Prostate gland (tissue), 2 donors: ENCODE results near the gene C4orf36.

Experiments
- POLR2A ChIP-seq: fragments of 450-650 bp; IDR thresholded peaks from one replicate; pipeline ENCODE4 v1.6.1; 2016; ENCODE audit warnings: antibody characterized with exemption, mild to moderate bottlenecking
- POLR2AphosphoS5 ChIP-seq: sonication (generic); formaldehyde crosslinking; IDR thresholded peaks from one replicate; pipeline ENCODE4 v1.6.1; 2017; ENCODE audit warnings: antibody characterized with exemption
- TF ChIP-seq, protein P1 (sequence below), 4 experiments: fragments of 200-600 bp in 2 of 4; fragments of 450-650 bp in 2 of 4; sonication (generic) in 2 of 4; IDR thresholded peaks; 1 replicate in 3 of 4; 2 replicates in 1 of 4; pipeline ENCODE4 v1.5.1; 2016 to 2019; ENCODE audit warnings: antibody characterized with exemption in 4 of 4, mild to moderate bottlenecking in 2 of 4, moderate library complexity in 2 of 4

DNA sequence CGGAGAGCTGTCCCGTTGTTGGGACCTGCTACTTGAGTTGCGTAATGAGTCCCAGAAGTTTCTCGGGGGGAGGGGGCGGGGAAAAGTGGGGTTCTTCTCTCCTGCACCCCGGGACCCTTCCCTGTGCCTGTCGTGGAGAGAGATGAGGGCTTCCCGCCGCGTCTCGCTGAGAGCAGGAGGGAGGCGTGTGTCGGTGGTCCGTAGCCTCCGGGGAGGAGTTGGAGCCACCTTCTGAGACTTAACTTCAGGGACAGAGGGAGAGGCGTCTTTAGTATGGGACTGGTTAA, 43.3 kb upstream of the C4orf36 start:
- TF ChIP-seq POLR2A, result no peak
- TF ChIP-seq, protein P1, sequence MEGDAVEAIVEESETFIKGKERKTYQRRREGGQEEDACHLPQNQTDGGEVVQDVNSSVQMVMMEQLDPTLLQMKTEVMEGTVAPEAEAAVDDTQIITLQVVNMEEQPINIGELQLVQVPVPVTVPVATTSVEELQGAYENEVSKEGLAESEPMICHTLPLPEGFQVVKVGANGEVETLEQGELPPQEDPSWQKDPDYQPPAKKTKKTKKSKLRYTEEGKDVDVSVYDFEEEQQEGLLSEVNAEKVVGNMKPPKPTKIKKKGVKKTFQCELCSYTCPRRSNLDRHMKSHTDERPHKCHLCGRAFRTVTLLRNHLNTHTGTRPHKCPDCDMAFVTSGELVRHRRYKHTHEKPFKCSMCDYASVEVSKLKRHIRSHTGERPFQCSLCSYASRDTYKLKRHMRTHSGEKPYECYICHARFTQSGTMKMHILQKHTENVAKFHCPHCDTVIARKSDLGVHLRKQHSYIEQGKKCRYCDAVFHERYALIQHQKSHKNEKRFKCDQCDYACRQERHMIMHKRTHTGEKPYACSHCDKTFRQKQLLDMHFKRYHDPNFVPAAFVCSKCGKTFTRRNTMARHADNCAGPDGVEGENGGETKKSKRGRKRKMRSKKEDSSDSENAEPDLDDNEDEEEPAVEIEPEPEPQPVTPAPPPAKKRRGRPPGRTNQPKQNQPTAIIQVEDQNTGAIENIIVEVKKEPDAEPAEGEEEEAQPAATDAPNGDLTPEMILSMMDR (IDR thresholded peaks at IDR 0.05), result no peak
- TF ChIP-seq POLR2AphosphoS5, result no peak
